ENCODE results near the gene FOXE1. TPM values are rescaled to one million over a fixed set of nuclear protein-coding genes. Genes with fewer than 3 reads are reported as not detected.

Gene FOXE1
- total RNA-seq, 1 experiment from 2014 or later = 0.82 TPM

DNA sequence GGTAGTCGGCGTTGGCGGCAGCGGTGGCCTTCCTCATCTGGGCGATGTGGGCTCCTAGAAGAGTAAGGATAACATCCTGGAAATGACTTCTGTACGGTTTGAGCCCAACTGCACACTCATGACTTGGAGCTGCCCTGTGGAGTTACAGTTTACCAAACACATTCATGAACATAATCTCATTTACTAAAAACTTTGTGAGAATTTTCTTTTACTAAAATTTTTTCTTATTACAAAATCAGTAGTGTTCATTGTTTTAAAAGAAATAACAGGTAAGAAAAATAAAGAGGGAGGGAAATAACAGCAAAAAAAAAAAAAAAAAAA is 5.3 kb downstream of the FOXE1 start:
- Histone ChIP-seq H3K27ac (ENCODE audit: low read length) (no peak overlapping the region), H3K27me3 (ENCODE audit: control insufficient read depth, insufficient read depth, low read length) (no peaks in the 10 kb centered on the region), H3K36me3 (ENCODE audit: control insufficient read depth, insufficient read depth, low read length) (no peaks in the 10 kb centered on the region), H3K9me3 (ENCODE audit: control insufficient read depth, insufficient read depth, low read depth, low read length) (no peaks in the 10 kb centered on the region), H3K4me1 (ENCODE audit: control insufficient read depth, insufficient read depth, low read length) (no peaks in the 10 kb centered on the region), H3K4me3 (ENCODE audit: low read depth in 2 of 2, low read length in 2 of 2) (no peak overlapping the region)
- no TSS peak for BruUV-seq (replicated peaks)
- POLR2A ChIA-PET = no interaction called here
- intact Hi-C loops (cut with micrococcal nuclease; ENCODE audit: unreplicated experiment) (no loop called here), in situ Hi-C loops (cut with HindIII; ENCODE audit: low pct_unique_long_range_greater_than_20kb, low sequenced_read_pairs) (no loop called here)
- CTCF ChIA-PET = no interaction called here
- no peak for ATAC-seq
- TF ChIP-seq TCF7L2 (IDR thresholded peaks at IDR 0.05; ENCODE audit: low read depth, low read length) (no peak), SIN3A (IDR thresholded peaks at IDR 0.05; ENCODE audit: borderline replicate concordance, insufficient read depth, low read depth, low read length) (no peak)
- TF ChIP-seq, protein P1, sequence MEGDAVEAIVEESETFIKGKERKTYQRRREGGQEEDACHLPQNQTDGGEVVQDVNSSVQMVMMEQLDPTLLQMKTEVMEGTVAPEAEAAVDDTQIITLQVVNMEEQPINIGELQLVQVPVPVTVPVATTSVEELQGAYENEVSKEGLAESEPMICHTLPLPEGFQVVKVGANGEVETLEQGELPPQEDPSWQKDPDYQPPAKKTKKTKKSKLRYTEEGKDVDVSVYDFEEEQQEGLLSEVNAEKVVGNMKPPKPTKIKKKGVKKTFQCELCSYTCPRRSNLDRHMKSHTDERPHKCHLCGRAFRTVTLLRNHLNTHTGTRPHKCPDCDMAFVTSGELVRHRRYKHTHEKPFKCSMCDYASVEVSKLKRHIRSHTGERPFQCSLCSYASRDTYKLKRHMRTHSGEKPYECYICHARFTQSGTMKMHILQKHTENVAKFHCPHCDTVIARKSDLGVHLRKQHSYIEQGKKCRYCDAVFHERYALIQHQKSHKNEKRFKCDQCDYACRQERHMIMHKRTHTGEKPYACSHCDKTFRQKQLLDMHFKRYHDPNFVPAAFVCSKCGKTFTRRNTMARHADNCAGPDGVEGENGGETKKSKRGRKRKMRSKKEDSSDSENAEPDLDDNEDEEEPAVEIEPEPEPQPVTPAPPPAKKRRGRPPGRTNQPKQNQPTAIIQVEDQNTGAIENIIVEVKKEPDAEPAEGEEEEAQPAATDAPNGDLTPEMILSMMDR (IDR thresholded peaks at IDR 0.05) = no peak
- DNase-seq (ENCODE audit: low read depth, low spot score) = no peak

DNA sequence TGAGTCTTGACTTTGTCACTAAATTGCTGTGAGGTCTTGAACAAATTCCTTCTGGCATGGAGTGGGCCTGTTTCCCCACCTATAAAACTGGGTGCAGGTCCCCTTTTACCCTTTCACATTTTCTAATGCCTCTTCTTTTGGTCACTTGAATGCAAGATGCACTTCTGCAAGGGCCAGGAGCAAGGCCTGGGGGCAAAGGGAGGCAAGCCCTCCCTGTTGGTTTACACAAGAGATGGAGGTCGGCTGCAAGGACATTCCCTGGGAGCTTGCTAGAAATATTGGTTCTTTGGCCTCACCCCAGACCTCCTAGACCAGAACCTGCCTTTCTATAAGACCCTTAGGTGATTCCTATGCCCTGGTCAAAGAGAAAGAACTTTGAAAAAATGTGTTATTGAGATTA is 5.8 kb downstream of the FOXE1 start:
- H3K36me3 ChIP-seq (ENCODE audit: control insufficient read depth, insufficient read depth, low read length) = no peaks in the 10 kb centered on the region
- DNase-seq (ENCODE audit: low read depth, low spot score) (no peak), ATAC-seq (no peak)
- ChIA-PET POLR2A (no interaction called here), CTCF (no interaction called here)
- in situ Hi-C loops (cut with HindIII; ENCODE audit: low pct_unique_long_range_greater_than_20kb, low sequenced_read_pairs) = no loop called here
- H3K27ac ChIP-seq (ENCODE audit: low read length) = no peak overlapping the region
- H3K4me3 ChIP-seq (ENCODE audit: low read depth in 2 of 2, low read length in 2 of 2) = no peak overlapping the region
- H3K4me1 ChIP-seq (ENCODE audit: control insufficient read depth, insufficient read depth, low read length) = no peaks in the 10 kb centered on the region
- TF ChIP-seq, protein P1 (IDR thresholded peaks at IDR 0.05) = no peak
- TF ChIP-seq, protein P2, sequence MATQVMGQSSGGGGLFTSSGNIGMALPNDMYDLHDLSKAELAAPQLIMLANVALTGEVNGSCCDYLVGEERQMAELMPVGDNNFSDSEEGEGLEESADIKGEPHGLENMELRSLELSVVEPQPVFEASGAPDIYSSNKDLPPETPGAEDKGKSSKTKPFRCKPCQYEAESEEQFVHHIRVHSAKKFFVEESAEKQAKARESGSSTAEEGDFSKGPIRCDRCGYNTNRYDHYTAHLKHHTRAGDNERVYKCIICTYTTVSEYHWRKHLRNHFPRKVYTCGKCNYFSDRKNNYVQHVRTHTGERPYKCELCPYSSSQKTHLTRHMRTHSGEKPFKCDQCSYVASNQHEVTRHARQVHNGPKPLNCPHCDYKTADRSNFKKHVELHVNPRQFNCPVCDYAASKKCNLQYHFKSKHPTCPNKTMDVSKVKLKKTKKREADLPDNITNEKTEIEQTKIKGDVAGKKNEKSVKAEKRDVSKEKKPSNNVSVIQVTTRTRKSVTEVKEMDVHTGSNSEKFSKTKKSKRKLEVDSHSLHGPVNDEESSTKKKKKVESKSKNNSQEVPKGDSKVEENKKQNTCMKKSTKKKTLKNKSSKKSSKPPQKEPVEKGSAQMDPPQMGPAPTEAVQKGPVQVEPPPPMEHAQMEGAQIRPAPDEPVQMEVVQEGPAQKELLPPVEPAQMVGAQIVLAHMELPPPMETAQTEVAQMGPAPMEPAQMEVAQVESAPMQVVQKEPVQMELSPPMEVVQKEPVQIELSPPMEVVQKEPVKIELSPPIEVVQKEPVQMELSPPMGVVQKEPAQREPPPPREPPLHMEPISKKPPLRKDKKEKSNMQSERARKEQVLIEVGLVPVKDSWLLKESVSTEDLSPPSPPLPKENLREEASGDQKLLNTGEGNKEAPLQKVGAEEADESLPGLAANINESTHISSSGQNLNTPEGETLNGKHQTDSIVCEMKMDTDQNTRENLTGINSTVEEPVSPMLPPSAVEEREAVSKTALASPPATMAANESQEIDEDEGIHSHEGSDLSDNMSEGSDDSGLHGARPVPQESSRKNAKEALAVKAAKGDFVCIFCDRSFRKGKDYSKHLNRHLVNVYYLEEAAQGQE (IDR thresholded peaks at IDR 0.05; ENCODE audit: insufficient read depth in 1 of 2, low read depth in 2 of 2, low read length in 1 of 2) = no peak
- TF ChIP-seq TCF7L2 (IDR thresholded peaks at IDR 0.05; ENCODE audit: low read depth, low read length) (no peak), SIN3A (IDR thresholded peaks at IDR 0.05; ENCODE audit: borderline replicate concordance, insufficient read depth, low read depth, low read length) (no peak), POLR2AphosphoS5 (IDR thresholded peaks at IDR 0.05; ENCODE audit: low read depth, low read length) (no peak)
- H3K9me3 ChIP-seq (ENCODE audit: control insufficient read depth, insufficient read depth, low read depth, low read length) = no peaks in the 10 kb centered on the region
- BruUV-seq (replicated peaks) = no TSS peak
- intact Hi-C loops (cut with micrococcal nuclease; ENCODE audit: unreplicated experiment) = no loop called here
- H3K27me3 ChIP-seq (ENCODE audit: control insufficient read depth, insufficient read depth, low read length) = no peaks in the 10 kb centered on the region

DNA sequence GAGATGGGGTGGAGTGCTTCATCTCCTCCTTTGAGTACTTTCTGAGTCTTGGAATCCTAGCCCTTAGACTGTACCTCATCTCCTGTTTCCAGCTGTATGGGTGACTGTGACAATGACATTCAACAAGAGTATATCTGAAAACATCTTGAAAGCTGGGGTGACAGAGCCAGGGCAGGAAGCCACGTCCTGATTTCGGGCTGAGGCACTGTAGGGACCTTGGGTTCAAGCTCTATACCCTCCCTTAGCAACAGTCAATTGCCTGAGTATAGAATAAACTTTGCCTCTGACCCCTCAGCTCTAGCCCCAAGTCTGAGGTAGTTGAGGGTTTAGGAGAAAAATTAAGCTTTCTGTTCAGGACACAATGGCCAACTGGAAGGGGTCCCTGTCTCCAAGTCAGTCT is 6.3 kb downstream of the FOXE1 start:
- BruUV-seq (replicated peaks) = no TSS peak
- H3K27ac ChIP-seq (ENCODE audit: low read length) = no peak overlapping the region
- ChIA-PET POLR2A (no interaction called here), CTCF (no interaction called here)
- ATAC-seq = no peak
- no peak overlapping the region for H3K4me3 ChIP-seq (ENCODE audit: low read depth in 2 of 2, low read length in 2 of 2)
- TF ChIP-seq TCF7L2 (IDR thresholded peaks at IDR 0.05; ENCODE audit: low read depth, low read length) = no peak
- TF ChIP-seq POLR2AphosphoS5 (IDR thresholded peaks at IDR 0.05; ENCODE audit: low read depth, low read length) = no peak
- TF ChIP-seq, protein P1 (IDR thresholded peaks at IDR 0.05) = no peak
- TF ChIP-seq, protein P2 (IDR thresholded peaks at IDR 0.05; ENCODE audit: insufficient read depth in 1 of 2, low read depth in 2 of 2, low read length in 1 of 2) = no peak
- no peak for TF ChIP-seq SIN3A (IDR thresholded peaks at IDR 0.05; ENCODE audit: borderline replicate concordance, insufficient read depth, low read depth, low read length)
- no peaks in the 10 kb centered on the region for H3K27me3 ChIP-seq (ENCODE audit: control insufficient read depth, insufficient read depth, low read length)
- in situ Hi-C loops (cut with HindIII; ENCODE audit: low pct_unique_long_range_greater_than_20kb, low sequenced_read_pairs) (no loop called here), intact Hi-C loops (cut with micrococcal nuclease; ENCODE audit: unreplicated experiment) (no loop called here)
- H3K9me3 ChIP-seq (ENCODE audit: control insufficient read depth, insufficient read depth, low read depth, low read length) = no peaks in the 10 kb centered on the region
- DNase-seq (ENCODE audit: low read depth, low spot score) = no peak
- H3K36me3 ChIP-seq (ENCODE audit: control insufficient read depth, insufficient read depth, low read length) = no peaks in the 10 kb centered on the region
- no peaks in the 10 kb centered on the region for H3K4me1 ChIP-seq (ENCODE audit: control insufficient read depth, insufficient read depth, low read length)
